DMS79 treated with DMSO at 0.1 percent for 48 hours (cell line): ENCODE measurements around the gene SCT.
"Not testable (repeated sequence)": the region's sequence is repeated elsewhere in the genome, so short reads cannot be mapped to it uniquely, and the experiment has no call there.

Experiments used
- DNase-seq: peaks from one replicate; lab custom pipeline; 2025; lab: John Stamatoyannopoulos, UW

SCT gene, protein sequence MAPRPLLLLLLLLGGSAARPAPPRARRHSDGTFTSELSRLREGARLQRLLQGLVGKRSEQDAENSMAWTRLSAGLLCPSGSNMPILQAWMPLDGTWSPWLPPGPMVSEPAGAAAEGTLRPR

DNA sequence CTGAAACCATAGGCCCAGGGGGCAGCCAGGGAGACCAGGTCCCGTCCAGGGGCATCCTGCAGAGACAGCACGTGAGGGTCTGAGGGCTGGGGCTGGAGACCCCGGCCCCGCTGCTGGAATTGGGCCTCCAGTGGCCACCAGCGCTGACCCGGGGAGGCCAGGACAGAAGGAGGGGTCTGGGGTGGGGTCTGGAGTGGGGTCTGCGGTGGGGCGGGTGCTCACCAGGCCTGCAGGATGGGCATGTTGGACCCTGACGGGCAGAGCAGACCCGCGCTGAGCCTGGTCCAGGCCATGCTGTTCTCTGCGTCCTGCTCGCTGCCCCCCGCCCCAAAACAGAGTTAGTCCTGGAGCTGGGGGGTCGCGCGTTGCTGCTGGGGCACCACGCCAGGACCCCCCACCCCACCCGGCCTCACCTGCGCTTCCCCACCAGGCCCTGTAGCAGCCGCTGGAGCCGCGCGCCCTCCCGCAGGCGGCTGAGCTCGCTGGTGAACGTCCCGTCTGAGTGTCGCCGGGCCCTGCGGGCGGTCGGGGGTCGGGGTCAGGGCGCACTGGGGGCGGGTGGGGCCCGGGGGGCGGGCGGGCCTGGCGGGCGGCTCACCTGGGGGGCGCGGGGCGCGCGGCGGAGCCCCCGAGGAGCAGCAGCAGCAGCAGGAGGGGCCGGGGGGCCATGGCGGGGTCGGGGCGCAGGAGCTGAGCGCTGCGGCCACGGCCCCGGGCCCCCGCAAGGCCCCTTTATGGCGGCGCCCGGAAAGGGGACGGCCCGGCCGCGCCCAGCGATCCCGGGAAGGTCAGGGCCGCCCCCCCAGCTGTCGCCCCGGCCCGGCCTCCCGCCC is at the start of gene SCT:
TSS of gene SCT (minus strand) at position 707 of the 833 bp plus-strand sequence. CDS start at position 669, 38 bp downstream.
- DNase-seq: no peak

DNA sequence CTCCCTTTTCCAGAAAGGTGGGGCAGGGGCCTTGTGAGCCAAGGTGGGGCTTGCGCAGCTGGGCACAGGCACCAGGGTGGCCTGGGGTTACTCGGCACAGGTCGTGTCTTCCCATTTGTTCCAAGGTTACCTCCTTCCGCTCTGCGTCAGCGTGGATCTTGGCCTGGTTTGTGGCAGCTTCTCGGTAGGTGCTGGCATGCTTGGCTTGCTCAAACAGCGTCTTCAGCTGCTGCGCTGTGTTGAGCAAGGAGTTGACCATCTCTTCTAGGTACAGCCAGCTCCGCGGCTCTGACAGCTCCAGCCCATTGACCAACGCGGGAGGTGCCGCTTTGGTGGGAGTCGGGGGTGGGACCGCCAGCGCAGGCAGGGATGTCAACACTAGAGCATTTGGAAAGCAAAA is 47.4 kb upstream of the SCT start:
- no peak for DNase-seq

DNA sequence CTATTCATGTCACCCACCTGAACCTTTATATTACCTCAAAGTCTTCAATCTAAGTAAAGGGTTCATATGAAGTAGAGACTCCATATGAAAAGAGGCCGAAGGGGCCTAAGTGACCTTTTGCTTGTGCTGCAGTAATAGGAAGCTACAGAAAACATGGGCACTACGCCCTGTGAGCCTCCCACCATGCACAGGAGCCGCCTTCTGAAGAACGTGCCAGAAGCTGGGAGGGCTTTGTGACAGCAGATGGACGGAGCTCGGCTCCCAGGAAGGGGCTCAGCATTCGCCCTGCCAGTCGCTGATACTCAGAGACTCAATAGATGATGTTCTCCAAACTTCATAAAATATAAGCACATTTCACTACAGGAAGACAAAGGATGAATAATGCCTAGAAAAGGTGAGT is 46.9 kb upstream of the SCT start:
- no peak for DNase-seq

DNA sequence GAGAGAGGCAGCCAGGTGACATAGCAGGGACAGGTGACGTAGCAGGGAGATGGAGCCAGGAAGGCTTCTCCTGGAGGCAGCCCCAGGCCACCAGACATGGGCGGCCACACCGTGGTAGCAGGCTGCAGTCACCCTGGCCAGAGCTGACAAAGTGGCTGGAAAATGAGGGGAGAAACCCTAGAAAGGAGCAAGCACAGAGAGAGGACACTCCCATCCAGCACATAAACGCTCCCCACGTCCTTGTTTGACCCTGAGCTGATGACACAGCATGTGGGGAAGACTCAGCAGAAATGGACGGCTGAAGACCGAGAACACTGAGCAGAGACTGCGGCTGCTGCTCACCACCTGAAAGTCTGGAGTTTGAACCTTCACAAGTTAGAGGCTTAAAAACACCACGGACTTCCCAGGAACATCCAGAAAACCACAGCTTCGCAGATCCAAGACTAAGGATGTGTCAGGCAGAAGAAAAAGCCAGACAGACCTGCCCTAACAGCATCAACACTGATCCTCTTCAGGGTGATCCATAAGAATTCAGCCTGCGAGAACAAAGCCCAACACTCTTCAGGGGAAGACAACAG is 38.8 kb upstream of the SCT start:
- DNase-seq: no peak

DNA sequence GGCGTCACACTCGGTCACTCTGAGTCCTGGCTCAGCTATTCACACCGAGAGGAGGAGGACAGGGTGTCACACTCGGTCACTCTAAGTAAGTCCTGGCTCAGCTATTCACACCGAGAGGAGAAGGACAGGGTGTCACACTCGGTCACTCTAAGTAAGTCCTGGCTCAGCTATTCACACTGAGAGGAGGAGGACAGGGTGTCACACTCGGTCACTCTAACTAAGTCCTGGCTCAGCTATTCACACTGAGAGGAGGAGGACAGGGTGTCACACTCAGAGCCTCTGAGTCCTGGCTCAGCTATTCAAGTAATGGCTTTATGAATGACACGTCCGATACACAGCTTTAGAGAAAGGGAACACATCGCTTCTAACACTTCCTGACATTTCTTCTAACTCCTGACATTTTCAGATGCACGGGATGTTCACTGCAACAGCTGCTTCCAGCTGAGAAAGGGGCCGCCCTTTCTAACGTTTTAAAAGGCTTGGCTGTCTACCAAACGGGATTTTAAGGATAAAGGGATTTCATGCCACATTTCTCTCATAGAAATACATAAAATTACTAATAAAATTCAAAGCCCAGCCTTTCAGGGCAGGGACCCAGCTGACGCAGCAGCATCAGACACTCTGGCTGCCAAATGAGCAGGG is 38.2 kb upstream of the SCT start:
- DNase-seq: no peak

DNA sequence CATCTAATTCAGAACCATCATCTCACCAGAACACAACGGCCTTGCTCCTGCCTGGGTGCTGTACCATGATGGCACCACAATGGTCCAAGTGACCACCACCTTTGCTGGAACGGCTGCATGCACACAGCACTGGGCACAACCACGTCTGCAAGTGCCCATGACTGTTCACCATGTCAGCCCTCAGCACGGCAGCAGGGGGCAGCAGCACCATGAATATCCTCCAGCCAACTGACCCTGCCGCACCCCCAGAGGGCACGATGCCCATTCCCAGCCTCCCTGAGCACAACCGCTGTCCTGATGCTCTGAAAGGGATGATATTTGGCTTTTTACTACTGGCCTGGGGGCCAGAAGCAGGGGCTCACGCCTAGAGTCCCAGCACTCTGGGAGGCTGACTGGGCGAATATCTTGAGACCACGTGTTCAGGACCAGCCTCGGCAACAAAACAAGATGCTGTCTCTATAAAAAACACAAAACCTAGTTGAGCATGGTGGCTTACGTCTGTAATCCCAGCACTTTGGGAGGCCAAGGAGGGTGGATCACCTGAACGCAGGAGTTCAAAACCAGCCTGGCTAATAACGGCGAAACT is 35.8 kb upstream of the SCT start:
- DNase-seq: no peak

DNA sequence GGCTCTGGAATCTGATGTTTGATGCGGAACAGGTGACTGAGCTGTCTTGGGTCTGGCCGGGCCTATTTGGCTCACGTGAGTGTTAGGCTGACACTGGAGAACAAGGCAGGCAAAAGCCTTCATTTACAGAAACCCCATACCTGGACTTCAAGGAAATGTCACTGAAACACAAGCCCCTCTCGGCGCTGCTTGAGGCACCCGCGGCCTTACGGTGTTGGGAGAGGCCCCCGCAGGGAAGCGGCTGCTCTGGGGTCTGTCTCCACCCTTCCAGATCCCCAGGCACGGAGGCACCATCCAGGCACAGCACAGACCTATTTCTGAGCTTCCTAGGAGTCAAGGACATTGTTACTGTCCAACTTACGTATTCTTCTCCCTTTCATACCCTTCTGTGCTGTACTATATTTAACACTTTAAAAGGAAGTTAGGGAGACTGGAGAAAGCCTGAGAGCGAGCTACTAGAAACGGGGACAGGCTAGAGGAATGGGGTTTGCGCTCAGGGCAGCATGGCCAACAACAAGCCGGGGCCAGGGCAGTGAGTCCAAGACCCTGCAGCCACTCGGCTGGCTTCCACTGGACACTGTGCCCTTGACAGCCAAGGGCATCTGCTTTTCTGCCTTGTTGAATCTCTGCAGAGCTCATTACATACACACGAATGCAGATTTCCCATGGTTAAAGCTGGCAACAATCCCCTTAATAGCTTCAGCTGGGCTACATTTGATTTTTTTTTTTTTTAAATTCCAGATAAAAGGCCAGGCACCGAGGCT is 33.9 kb upstream of the SCT start:
- DNase-seq: no peak

DNA sequence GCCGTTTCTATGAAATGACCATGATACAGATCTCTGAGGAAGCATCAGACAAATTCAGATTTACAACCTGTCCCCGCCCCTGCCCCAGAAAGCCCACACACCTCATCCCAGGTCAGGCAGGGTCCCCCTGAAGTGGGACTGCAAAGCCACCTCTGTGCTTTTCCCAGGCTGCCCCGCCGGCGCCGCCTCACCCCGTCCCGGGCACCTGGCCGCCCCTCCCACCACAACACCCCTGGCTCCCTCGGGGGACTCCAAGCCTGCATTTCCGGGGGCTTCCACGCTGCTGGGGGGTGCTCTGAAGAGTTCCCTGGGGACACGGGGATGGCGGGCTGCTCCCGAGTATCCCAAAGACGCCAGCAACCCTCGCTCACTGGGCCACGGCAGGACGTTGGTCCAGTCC is 33.3 kb upstream of the SCT start:
- no peak for DNase-seq

DNA sequence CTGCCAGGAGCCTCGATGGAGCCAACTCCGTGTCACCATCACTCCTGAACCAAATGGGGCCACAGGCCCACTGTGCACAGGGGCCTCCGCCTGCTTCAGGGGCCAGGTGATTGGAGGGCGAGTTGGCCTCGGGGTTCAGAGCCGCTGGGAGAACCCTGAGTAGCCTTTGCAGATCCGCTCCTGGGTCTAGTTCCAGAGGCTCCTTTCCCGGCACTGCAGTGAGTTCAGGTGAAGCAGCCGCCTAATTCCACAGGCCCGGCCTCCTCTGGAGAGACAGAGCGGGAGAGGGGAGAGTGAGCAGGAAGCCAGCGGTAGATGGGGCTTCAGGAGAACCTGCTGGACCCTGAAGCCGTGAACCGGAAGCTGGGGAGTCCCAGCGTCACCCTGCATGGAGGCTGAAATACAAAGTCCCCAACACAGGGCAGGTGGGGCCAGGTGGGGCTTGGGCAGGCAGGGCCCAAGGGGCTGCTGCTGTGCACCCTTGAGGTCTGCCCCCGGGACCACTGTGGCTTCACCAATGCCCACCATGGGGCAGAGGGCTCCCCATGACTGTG is 32.6 kb upstream of the SCT start:
- DNase-seq: no peak

DNA sequence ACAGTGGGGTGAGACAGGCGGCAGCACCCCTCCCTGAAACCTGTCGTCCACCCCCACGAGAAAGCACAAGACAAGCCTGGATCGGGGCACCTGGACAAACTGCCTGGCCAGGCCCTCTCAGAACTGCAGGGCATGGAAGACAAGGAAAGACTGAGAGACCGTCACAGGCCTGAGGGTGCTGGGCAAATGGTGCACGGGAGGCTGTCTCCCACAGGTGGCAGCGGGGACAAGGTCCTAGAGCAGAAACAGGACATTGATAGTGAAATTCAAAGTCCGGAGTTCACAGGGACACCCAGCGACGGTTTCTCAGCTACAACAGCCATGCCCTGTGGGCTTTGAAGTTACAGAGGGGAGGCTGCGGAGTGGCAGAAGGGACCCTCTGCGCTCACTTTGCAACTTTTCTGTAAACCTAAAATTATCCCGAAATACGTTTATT is 30.7 kb upstream of the SCT start:
- no peak for DNase-seq

DNA sequence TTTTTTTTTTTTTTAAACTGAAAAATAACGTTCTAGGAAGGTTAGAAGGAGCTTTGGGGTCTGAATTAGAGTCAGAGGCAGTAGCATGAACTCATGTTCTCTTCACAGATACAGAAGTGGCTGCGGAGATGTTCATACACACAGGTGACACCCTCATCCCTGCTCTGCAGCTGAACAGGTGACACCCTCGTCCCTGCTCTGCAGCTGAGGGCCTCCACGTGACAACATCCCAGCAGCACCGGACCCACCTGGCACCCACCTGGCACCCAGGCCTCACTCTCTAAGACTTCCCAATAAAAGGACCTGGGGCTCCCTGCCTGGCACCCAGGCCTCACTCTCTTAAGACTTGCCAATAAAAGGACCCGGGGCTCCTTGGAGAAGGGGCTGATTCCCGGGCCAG is 29.9 kb upstream of the SCT start:
- no peak for DNase-seq

DNA sequence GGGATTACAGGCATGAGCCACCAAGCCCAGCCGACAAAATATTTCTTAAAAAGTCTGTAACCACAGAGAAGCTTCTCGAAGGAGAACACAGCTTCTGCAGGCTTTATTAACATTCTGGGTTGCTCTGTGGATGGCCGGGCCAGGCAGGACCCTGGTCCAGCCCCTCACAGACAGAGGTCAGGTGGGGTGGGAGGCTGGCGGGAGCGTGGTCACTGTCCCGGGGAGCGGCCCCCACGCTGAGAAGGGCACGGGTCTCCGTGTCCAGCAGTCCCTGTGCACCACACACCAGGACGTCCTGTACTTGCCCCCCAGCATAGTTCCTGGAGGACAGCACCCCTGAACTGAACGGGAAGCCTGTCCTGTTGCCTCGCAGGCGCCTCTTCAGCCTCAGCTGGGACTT is 29.4 kb upstream of the SCT start:
- DNase-seq: no peak

DNA sequence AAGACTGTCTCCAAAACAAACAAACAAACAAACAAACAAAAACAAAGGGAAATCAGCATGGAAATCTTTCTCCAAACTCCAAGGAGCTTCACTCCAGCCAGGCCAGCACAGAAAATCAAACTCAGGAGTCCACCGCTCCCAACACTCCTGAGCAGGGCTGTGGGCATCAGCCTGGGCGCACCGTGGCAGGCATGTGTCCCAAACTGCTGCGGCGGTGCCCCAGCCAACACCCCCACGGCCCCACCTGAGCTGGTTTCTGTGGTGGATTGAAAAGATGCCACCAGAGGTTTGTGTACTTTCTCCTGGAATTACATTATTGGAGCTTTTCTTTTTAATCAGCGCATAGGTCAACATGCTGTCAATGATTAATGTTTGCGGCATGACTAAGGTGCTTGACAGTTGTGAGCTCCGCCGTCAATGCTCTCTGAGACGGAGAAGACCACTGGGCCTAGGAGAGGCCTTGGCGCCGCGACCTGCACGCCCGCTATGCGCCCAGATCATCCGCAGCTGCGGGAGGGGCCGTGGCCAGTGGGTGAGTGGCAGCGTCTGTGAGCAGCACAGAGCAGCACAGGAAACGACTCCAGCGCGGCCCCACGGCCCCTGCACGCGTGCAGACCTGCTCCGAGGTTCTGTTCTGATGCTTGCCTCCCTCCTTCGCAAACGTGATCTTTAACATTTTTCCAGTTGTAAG is 28.2 kb upstream of the SCT start:
- DNase-seq: no peak

DNA sequence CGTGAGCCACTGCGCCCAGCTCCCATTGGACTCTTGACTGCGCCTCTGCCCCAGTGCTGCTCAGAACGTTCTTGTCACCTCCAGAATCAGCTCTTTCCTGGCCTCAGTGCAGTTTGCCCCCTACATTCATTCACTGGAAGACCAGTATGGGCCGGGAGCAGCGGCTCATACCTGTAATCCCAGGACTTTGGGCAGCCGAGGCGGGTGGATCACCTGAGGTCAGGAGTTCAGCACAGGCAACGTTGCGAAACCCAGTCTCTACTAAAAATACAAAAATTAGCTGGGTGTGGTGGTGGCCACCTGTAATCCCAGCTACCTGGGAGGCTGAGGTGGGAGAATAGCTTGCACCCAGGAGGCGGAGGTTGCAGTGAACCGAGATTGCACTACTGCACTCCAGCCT is 27.5 kb upstream of the SCT start:
- DNase-seq: not testable (repeated sequence)

DNA sequence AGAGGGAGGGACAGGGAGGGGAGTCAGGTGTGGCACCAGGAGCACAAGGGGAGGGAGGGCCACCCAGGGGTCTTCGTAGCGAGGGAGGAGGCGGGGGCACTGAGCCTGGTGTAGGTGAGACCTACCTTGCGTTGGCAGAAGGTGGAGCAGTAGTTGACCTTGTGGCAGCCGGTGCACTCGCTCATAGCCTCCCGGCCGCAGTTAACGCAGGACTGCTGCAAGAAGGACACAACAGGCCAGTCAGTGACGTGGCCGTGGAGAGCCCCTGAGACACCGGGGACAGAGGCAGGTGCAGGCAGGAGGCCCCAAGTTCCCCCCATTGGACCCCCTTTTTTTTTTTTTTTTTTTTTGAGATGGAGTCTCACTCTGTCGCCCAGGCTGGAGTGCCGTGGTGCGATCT is 26.9 kb upstream of the SCT start:
- no peak for DNase-seq

DNA sequence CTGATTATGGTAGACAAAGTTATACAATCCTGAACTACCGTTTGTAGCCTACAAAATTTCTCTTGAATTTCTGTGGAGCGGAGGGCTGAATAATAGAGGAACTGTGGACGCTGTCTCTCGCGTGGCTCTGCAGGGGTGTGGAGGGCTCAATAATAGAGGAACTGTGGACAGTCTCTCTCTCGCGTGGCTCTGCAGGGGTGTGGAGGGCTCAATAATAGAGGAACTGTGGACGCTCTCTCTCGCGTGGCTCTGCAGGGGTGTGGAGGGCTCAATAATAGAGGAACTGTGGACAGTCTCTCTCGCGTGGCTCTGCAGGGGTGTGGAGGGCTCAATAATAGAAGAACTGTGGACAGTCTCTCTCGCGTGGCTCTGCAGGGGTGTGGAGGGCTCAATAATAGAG is 26.2 kb upstream of the SCT start:
- DNase-seq: not testable (repeated sequence)

DNA sequence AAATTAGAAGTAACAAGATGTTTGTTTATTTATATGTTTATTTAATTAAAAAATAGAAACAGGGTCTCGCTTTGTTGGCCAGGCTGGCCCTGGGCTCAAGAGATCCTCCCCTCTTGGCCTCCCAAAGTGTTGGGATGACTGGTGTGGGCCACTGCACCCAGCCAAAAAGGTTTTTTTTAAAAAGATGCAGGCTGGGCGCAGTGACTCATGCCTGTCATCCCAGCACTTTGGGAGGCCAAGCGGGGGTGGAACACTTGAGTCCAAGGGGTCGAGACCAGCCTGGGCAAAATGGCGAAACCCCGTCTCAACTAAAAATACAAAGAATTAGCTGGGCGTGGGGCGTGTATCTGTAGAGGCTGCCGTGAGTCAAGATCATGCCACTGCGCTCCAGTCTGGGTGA is 23.5 kb upstream of the SCT start:
- DNase-seq: no peak

DNA sequence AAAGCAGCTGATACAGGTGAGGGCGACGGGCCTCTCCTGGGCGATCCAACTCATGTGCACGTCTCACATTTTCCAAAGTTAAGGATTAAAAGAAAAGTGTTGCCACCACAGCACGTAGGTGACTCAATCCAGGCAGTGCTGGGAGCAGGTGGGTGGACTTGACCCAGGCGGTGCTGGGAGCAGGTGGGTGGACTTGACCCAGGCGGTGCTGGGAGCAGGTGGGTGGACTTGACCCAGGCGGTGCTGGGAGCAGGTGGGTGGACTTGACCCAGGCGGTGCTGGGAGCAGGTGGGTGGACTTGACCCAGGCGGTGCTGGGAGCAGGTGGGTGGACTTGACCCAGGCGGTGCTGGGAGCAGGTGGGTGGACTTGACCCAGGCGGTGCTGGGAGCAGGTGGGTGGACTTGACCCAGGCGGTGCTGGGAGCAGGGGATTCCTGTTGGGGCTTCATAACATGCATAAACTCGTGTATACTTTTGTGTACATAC is 20.7 kb upstream of the SCT start:
- not testable (repeated sequence) for DNase-seq

DNA sequence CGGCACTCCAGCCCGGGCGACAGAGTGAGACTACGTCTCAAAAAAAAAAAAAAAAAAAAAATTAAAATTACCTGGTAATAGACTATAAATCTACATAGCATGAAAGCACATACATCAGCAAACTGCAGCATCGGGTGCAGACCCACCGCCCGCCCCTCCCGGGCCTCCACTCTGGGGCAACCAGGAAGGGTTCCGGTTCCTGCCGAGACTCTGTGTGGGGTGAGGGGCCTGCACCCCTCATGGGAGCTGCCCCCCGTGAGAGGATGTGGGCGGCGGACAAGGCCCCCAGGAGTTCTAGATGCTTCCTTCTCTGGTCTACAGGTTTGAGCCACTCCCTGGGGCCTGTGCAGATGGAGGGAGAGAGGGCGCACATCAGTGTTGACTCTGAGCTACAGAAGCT is 19.2 kb upstream of the SCT start:
- no peak for DNase-seq

DNA sequence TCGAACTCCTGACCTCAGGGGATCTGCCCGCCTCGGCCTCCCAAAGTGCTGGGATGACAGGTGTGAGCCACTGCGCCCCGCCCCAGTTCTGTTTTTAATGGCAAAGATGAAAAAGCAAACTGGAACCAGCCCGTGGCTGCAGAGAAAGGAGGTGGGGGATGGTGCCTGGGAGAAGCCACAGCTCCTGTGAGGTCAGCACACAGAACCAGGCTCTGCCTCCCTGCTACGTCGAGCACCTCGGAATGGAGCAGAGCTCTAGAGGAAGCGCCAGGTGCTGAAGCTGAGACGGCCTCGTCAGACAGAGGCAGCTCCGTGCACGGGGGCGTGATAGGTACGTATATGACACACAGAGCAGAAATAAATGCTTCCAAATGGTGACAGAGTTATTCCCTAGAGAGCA is 18.6 kb upstream of the SCT start:
- DNase-seq: no peak
